Large intestine (tissue), 3 donors: ENCODE data around the gene KRT9. TPM values are rescaled to one million over a fixed set of nuclear protein-coding genes. Genes with fewer than 3 reads are reported as not detected.
"Not testable (repeated sequence)": the region's sequence is repeated elsewhere in the genome, so short reads cannot be mapped to it uniquely, and the experiment has no call there.

Experiments
- DNase-seq, 2 donors: peaks; one replicate each; pipeline versions ENCODE4 v3.0.0 to v3.0.0-alpha.2; 2013
- H3K27ac ChIP-seq: one replicate; pipeline ENCODE4 v1.5.1; 2013; ENCODE audit warnings: low read length
- H3K27me3 ChIP-seq: 2 replicates; pipeline ENCODE4 v1.6.1; 2013; ENCODE audit warnings: low read length; ENCODE audit not compliant: control insufficient read depth, insufficient read depth
- H3K36me3 ChIP-seq: 2 replicates; pipeline ENCODE4 v1.6.1; 2013; ENCODE audit warnings: low read length; ENCODE audit not compliant: control insufficient read depth, insufficient read depth
- H3K4me1 ChIP-seq: one replicate; pipeline ENCODE4 v1.6.1; 2013; ENCODE audit warnings: low read length; ENCODE audit not compliant: control insufficient read depth, insufficient read depth
- H3K4me3 ChIP-seq: one replicate; pipeline ENCODE4 v1.5.1; 2013; ENCODE audit warnings: low read length
- H3K9me3 ChIP-seq: one replicate; pipeline ENCODE4 v1.6.1; 2013; ENCODE audit warnings: mild to moderate bottlenecking, low read depth, low read length, moderate library complexity; ENCODE audit not compliant: control insufficient read depth
- WGBS: methylation state at CpG from one replicate; pipeline ENCODE4 v1.1.5; 2013; ENCODE audit warnings: low lambda C conversion rate; ENCODE audit not compliant: insufficient coverage; 5-methylcytosine and 5-hydroxymethylcytosine counted together
- polyA plus RNA-seq: library from polyadenylated mRNA; unstranded; fragments of 120-200 nt; gene quantifications from one replicate; pipeline ENCODE4 v1.2.1, GENCODE V29; 2013

The KRT9 gene
- polyA plus RNA-seq, 1 donor = not detected

DNA sequence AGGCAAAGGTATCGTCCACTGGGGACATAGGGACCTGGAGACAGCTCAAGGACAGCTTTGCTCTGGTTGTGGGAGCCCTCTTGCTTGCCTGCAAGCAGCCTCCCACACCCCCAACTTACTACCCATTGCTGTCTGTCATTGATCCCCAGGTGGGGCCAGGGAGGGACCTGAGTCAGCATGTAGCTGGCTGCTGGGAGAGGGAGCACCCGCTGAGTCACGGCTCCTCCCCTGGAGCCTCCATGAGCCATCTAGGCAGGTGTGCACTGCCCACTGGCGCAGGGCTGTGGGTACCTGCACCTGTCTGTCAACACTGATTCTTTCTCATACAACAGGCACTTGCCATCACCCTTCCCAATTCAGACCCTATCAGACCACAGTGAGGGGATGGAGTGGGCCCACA, 4.9 kb upstream of the KRT9 start:
- H3K36me3 ChIP-seq, H3K4me1 ChIP-seq, H3K27ac ChIP-seq, DNase-seq, H3K4me3 ChIP-seq, H3K9me3 ChIP-seq: not testable (repeated sequence)
- no CpG with 5 or more reads among the region's 4 CpGs for WGBS
- H3K27me3 ChIP-seq = peaks cover 27% of the 10 kb centered on the region

- H3K9me3 ChIP-seq = no peaks in the 10 kb centered on the region
- no peak for DNase-seq
- H3K27me3 ChIP-seq = peaks cover 26% of the 10 kb centered on the region
- no peak overlapping the region for H3K4me3 ChIP-seq
- WGBS = no CpG with 5 or more reads among the region's 3 CpGs
- H3K27ac ChIP-seq = no peak overlapping the region
- no peaks in the 10 kb centered on the region for H3K4me1 ChIP-seq
- H3K36me3 ChIP-seq = no peaks in the 10 kb centered on the region
Measured at GRCh38 chr17:41575336-41575735, 3.5 kb upstream of the KRT9 start.

- 95% methylated on average over 3 of the region's 6 CpGs for WGBS
- Histone ChIP-seq H3K9me3 (no peaks in the 10 kb centered on the region), H3K4me1 (no peaks in the 10 kb centered on the region), H3K27ac (no peak overlapping the region), H3K36me3 (no peaks in the 10 kb centered on the region), H3K27me3 (peaks cover 51% of the 10 kb centered on the region), H3K4me3 (no peak overlapping the region)
- DNase-seq = no peak
Measured at GRCh38 chr17:41567317-41567716, 4.5 kb downstream of the KRT9 start.

GRCh38 chr17:41565338-41565737, 6.5 kb downstream of the KRT9 start:
- Histone ChIP-seq H3K4me1 (no peaks in the 10 kb centered on the region), H3K9me3 (no peaks in the 10 kb centered on the region), H3K36me3 (no peaks in the 10 kb centered on the region), H3K27me3 (peaks cover 44% of the 10 kb centered on the region), H3K4me3 (no peak overlapping the region), H3K27ac (no peak overlapping the region)
- DNase-seq = no peak

- no CpG with 5 or more reads among the region's 3 CpGs for WGBS
- H3K9me3 ChIP-seq = no peaks in the 10 kb centered on the region
- H3K4me3 ChIP-seq = no peak overlapping the region
- H3K27me3 ChIP-seq = peaks cover 48% of the 10 kb centered on the region
- H3K4me1 ChIP-seq = no peaks in the 10 kb centered on the region
- no peaks in the 10 kb centered on the region for H3K36me3 ChIP-seq
- H3K27ac ChIP-seq = no peak overlapping the region
- DNase-seq = no peak
Measured at GRCh38 chr17:41563607-41564170, 8.2 kb downstream of the KRT9 start.

- no peaks in the 10 kb centered on the region for H3K9me3 ChIP-seq
- no peak for DNase-seq
- WGBS = 80% methylated on average over 1 of the region's 6 CpGs
- no peak overlapping the region for H3K4me3 ChIP-seq
- H3K27ac ChIP-seq = no peak overlapping the region
- H3K27me3 ChIP-seq = peaks cover 47% of the 10 kb centered on the region
- H3K36me3 ChIP-seq = no peaks in the 10 kb centered on the region
- H3K4me1 ChIP-seq = no peaks in the 10 kb centered on the region
Measured at GRCh38 chr17:41561554-41561953, 10.3 kb downstream of the KRT9 start.

DNA sequence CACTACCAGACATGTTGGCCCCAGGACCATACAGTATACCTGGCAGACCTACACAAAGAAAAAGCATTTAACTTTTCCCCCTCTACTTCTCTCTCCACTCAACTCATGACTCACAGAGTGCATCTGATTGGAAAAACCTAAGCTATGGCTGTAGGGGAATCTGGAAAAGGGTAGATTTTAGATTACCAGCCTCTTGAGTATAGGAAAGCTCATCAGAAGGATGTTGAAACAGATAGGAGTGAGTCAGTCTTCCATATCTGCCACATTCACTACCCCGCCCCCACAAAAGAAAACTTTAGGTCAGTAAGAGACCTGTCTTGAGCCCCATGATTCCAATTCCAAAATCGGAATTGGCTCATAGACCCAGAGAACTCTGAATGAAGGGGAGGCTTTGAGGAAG, 12.3 kb downstream of the KRT9 start:
- DNase-seq = no peak
- Histone ChIP-seq H3K4me3 (no peak overlapping the region), H3K9me3 (no peaks in the 10 kb centered on the region), H3K27ac (no peak overlapping the region), H3K4me1 (no peaks in the 10 kb centered on the region), H3K36me3 (no peaks in the 10 kb centered on the region), H3K27me3 (peaks cover 42% of the 10 kb centered on the region)
- no CpG with 5 or more reads among the region's 2 CpGs for WGBS

GRCh38 chr17:41556931-41557330, 14.9 kb downstream of the KRT9 start:
- DNase-seq = no peak
- Histone ChIP-seq H3K9me3 (no peaks in the 10 kb centered on the region), H3K4me1 (no peaks in the 10 kb centered on the region), H3K27me3 (peaks cover 29% of the 10 kb centered on the region), H3K4me3 (no peak overlapping the region), H3K27ac (no peak overlapping the region), H3K36me3 (no peaks in the 10 kb centered on the region)
- no CpG with 5 or more reads among the region's 9 CpGs for WGBS

DNA sequence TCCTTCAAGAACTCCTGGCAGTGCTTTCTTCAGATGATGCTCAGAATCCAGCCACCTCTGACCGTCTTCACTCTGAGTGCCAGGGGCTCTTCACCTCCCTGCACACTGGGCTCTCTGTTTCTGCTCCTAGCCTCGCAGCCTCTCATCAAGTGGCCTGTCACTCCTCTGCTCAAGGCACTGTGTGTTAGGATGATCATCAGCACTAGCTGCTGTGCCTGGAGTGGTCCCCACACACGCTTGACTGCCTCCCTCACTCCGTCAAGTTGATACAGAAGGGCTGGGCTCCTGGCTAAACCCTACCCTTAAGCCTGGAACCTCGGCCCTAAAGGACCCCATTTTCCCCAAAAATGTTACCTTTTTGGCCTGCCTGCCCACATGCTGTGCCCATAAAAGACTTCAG, 15.6 kb downstream of the KRT9 start:
- Histone ChIP-seq H3K27me3 (peaks cover 29% of the 10 kb centered on the region), H3K36me3 (no peaks in the 10 kb centered on the region), H3K27ac (no peak overlapping the region), H3K9me3 (no peaks in the 10 kb centered on the region), H3K4me3 (no peak overlapping the region), H3K4me1 (no peaks in the 10 kb centered on the region)
- no peak for DNase-seq
- WGBS = no CpG with 5 or more reads among the region's 5 CpGs

DNA sequence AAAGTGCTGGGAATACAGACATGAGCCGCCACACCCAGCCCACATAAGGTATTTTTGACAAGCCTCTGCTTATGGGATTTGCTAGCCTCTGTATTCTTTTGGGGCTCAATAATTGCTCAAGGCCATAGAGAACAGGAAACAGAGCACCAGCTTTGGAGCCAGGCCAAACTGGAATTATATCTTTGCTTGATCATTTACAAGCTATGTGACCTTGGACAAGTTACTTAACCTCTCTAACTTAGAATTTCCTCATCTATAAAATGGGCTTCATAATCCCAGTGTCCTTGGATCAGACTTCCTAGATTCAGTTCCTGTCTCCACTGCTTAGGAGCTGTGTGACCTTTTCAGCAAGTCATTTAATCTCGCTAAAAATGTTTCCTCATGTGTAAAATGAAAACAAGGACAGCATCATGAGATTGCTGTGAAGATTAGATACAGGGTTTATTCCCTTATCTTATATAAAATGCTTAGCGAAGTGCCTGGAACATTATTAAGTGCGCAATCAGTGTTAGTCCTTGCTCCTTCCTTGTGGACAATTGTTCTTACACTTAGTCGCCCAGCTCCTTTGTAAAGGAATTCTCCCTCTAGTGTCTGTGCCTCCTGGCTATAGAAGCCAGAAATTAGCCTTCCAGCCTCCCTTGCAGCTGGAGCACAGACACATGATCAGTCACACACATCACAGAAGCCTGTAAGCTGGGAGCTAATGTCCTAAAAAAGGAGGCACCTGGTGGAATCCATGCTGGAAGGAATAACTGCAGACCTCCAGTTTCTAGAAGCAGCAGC, 16.6 kb downstream of the KRT9 start:
- no peak overlapping the region for H3K4me3 ChIP-seq
- no peaks in the 10 kb centered on the region for H3K9me3 ChIP-seq
- H3K27ac ChIP-seq = no peak overlapping the region
- no peaks in the 10 kb centered on the region for H3K36me3 ChIP-seq
- peaks cover 1% of the 10 kb centered on the region for H3K4me1 ChIP-seq
- DNase-seq = no peak
- WGBS = no CpG with 5 or more reads among the region's 5 CpGs
- peaks cover 27% of the 10 kb centered on the region for H3K27me3 ChIP-seq
